Renal cortex interstitium (tissue), 11 donors: ENCODE results near the gene EBP. TPM values are rescaled to one million over a fixed set of nuclear protein-coding genes. Genes with fewer than 3 reads are reported as not detected.

Experiments
- DNase-seq, 11 donors: peaks; one replicate each; pipeline ENCODE4 v3.0.0-alpha.2; 2013; ENCODE audit warnings: low read depth in 9 of 11, low spot score in 4 of 11; ENCODE audit errors: extremely low read depth in 1 of 11
- polyA plus RNA-seq, 3 donors: library from polyadenylated mRNA; unstranded; fragments of 120-200 nt; gene quantifications; one replicate each; pipeline ENCODE4 v1.2.1, GENCODE V29; 2013; ENCODE audit not compliant: insufficient read length in 3 of 3

EBP gene
- polyA plus RNA-seq, 3 donors, result 71.6 to 76.1 (median 75.9) TPM

- no peak for DNase-seq
Measured at GRCh38 chrX:48487362-48487798, 34.2 kb upstream of the EBP start.

GRCh38 chrX:48488034-48488433 lies 33.6 kb upstream of the EBP start:
- DNase-seq, result no peak

GRCh38 chrX:48489296-48489695 lies 32.3 kb upstream of the EBP start:
- no peak for DNase-seq

DNA sequence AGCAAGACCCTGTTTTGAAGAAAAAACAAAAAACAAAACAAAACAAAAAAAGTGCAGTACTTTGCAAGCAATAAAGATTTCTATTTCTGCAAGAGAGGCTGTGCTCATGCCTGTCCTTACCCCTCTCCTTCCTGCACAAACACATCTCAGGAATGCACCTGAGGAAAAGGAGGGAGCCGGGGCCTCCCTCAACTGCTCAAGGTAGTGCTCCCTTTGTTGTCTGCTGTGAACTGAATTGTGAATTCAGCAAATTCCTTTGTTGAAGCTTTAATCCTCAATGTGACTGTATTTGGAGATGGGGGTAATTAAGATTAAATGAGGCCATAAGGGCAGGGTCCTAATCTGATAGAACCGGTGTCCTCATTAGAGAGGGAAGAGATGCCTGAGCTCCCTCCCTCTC lies 31.7 kb upstream of the EBP start:
- no peak for DNase-seq

DNA sequence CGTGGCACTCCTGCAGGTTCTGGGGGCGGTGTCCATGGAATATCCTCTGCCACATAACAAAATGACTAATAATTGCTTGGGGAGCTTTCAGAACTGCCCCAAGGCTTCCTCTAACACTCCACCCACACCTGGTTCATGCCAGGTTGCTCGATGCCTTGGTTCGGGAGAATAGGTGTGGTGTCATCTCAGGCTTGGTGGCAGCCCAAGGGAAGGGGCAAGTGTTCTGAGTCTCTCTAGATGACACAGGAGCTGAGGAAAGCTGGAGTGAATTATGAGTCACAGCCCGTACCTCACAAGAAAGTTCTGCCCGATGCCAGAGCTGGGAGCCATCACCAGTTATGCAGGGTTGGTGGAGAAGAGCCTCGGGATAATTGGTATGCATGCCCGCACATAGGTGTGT lies 30.9 kb upstream of the EBP start:
- no peak for DNase-seq

GRCh38 chrX:48491809-48492208 lies 29.8 kb upstream of the EBP start:
- no peak for DNase-seq

- DNase-seq, result no peak
Measured at GRCh38 chrX:48492293-48492910, 29.2 kb upstream of the EBP start.

DNA sequence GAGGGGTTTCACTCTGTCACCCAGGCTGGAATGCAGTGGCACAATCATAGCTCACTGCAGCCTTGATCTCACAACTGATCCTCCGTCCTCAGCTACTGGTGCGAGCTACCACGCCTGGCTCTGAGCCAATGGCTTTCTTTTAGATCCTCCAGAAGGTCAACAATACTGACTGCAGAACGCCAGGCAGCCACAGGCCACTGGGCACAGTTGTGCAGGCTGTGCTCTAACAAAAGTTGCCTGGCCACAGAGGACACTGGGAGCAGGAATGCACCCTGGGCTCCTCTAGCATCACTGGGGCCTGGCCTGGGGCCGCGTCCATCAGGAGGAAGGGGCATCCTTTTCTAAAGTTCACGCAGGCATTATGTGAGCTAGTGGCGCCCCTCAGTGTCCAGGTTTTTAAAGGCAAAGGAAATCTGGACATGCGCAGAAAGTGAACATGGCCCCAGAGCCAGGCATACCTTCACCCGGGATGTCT lies 27.7 kb upstream of the EBP start:
- no peak for DNase-seq

DNA sequence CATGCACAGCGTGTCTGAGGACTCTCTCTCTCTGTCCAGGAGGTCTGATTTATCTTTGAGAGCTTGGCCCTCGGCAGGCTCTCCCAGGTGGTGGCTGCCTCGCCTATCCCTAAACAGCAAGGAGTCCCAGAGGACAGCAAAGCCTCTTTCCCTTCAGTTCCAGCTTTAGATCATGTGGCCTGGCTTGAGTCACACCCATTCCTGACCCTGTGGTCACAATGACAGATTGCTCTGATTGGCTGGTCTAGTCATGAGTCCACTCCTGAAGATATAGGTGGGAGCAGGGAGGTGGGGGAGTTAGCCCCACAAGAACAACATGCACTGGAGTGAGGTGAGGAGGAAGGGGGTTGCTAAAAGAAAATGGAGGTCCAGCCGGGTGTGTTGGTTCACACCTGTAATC lies 24.9 kb upstream of the EBP start:
- DNase-seq, result no peak

DNA sequence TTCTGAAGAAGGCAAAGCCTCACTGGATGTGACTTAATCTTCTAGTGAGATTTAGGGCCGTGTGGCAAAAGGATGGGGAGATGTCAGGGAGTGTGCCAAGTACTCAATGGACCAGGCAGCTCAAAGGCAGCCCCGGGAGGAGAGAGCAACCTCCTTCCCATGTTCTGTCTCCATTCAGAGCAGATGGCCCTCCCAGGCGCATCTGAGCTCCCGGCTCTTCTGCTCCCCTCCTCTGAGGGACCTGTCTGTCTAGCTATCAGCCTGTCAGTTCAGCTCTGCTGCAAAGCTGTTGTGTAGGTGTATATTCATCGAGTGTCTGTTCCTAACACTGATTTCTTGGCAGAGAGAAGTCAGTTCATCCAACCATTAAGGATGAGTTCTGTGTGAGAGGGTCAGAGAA lies 23.7 kb upstream of the EBP start:
- DNase-seq, result no peak

DNA sequence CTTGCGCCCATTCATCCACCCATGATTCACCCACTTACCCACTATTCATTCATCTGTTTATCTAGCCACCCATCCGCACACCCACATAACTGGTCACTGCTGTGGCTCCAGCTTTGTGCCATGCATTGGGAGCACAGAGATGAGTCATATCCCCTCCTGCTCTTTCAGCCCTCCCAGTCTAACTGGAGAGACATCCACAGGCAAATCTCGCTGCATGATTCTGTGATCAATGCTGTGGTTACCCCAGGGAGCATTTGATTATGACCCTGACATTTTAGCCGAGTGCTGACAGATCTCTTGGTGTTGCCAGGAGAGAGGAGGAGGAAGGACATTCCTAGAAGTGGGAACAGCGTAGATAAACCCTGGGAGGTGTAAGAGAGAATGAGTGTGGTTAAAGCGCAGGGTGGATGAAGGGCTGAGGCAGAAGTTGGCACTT lies 23.2 kb upstream of the EBP start:
- DNase-seq, result no peak

DNA sequence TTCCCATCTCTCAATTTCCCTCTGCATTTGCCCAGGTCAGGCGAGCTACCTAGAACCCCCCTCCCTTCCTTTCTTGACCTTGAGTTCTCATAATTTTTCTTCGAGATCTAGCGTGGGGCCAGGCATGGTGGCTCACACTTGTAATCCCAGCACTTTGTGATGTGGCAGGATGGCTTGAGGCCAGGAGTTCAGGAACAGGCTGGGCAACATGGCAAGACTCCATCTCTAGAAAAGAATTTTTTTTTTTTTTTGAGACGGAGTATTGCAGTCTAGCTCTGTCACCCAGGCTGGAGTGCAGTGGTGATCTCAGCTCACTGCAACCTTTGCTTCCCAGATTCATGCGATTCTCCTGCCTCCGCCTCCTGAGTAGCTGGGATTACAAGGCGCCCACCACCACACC lies 17.3 kb upstream of the EBP start:
- no peak for DNase-seq

DNA sequence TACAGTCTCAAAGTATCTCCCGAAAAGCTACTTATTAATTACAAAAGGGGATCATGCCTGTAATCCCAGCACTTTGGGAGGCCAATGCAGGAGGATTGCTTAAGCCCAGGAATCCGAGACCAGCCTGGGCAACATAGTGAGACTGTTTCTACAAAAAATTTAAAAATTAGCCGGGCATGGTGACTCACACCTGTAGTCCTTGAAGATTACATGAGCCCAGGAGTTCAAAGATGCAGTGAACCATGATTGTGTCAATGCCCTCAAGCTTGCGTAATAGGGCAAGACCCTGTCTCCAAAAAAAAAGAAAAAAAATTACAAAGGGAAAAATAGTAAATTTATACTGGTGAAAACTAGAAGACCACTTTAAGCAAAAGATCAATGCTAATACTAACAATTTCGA lies 16.1 kb upstream of the EBP start:
- DNase-seq, result no peak

GRCh38 chrX:48507246-48507645 lies 14.4 kb upstream of the EBP start:
- DNase-seq, result no peak

DNA sequence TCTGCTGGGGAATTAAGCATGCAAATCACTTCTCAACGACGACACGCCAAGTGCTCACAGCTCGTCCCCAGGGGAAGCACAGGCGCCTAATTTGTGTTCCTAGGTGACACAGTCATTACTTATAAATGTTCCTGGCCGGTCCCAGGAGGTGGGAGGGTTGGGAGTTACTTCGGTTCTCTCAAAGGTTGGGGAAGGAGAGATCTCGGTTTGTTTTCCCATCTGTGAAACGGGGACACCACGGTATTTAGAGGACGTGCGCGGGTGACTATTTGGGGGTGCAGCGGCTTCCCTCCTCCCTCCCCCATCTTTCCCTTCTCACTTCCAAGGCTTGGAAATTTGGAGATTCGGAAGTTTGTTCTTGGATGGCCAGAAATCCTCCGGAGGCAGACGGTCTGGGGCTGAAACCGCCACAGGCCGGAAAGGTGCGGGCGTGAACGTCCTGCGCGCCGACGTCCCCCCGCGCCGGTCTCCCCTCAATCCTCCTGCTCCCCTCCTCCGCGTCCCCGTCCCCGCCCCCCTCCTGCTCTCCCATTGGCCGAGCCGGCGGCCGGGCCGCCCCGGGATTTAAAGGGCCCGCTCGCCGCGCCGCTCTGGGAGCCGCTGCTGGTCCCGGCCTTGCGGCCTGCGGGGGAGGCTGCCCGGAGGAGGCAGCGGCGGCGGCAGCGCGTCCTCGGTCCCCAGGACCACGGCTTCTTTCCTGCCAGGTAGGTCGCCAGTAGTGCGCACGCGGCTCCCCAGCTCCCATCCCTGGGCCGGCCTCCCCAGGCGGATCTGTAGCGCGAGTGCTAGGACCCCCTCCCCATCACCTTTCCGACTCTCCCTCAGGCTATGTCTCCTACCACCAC lies 13.0 kb upstream of the EBP start, which contains the start of gene PORCN:
PORCN (plus strand) TSS at position 593 of the 845 bp plus-strand sequence. CDS start 829 bp downstream, outside the sequence.
- DNase-seq, result peak in 5 of 11 donors; percentile 47 to 64 (median 54)

DNA sequence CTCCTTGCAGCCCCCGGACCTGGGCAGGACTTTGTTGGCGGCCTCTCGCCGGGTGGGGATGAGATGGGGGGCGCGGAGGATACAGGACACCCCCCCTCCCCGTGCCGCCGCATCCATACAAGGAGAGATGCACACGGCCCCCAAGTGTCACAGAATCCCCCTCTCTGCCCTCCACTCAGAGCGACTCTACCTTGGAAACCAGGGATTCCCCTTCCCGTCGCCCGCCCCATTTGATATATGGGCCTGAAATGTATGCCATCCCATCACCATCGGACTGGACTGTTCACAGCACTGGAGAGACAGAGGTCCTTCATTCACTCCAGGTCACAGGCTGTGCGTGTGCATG lies 12.4 kb upstream of the EBP start:
- no peak for DNase-seq

- DNase-seq, result no peak
Measured at GRCh38 chrX:48509619-48510018, 12.0 kb upstream of the EBP start.

DNA sequence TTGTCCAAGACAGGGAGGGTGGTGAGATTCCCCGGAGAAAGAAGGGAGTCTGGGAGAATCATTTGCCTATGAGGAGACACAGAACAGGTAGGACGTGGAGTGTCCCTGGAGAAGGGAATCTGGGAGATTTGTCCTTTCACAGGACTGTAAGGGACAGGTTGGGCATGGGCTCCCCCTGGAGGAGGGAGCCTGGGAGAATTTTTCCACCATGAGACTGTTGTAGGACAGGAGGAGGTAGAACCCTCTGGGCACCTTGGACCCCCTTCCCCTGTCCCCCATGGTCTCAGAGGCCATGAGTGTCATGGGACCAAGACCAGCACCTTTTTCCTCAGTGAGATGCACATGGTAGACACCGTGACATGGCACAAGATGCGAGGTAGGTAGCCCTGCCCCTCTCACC lies 10.0 kb upstream of the EBP start:
- no peak for DNase-seq

DNA sequence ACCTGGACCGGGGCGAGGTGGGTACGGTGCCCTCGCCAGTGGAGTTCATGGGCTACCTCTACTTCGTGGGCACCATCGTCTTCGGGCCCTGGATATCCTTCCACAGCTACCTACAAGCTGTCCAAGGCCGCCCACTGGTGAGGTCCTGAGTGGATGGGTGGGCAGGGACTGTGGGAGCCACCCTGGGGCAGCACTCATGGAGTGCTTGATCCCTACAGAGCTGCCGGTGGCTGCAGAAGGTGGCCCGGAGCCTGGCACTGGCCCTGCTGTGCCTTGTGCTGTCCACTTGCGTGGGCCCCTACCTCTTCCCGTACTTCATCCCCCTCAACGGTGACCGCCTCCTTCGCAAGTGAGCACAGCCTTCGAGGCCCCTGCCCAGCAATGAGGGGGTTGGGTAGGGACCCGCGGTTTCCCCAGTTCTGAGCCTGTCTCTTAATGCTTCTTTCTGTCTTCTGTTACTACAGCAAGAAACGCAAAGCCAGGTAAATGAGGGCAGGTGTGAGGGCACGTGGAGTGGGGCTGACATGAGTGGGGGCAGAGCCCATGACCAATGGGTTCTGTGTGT lies 9.2 kb upstream of the EBP start:
- no peak for DNase-seq

- DNase-seq, result no peak
Measured at GRCh38 chrX:48513670-48514069, 7.9 kb upstream of the EBP start.
